CD4-positive, alpha-beta T cell treated with Interleukin-17A for 4 hours (primary cell): Measurements from ENCODE around the gene EID2.
A peak's percentile ranks its signal among the peaks of the same experiment; 100 is the strongest.

Experiments
- DNase-seq: peaks from one replicate; pipeline ENCODE4 v3.0.0-alpha.2; 2020; ENCODE audit warnings: mixed read lengths

EID2 gene

GRCh38 chr19:39533003-39533512, 6.9 kb downstream of the EID2 start:
- DNase-seq = no peak

GRCh38 chr19:39532233-39533002, 7.5 kb downstream of the EID2 start, which contains the start of gene EID2B:
Gene EID2B (minus strand): TSS chr19:39532852. CDS start chr19:39532802, 50 bp downstream.
- DNase-seq = peak; percentile 96

GRCh38 chr19:39531834-39532232, 8.1 kb downstream of the EID2 start:
- DNase-seq = no peak

DNA sequence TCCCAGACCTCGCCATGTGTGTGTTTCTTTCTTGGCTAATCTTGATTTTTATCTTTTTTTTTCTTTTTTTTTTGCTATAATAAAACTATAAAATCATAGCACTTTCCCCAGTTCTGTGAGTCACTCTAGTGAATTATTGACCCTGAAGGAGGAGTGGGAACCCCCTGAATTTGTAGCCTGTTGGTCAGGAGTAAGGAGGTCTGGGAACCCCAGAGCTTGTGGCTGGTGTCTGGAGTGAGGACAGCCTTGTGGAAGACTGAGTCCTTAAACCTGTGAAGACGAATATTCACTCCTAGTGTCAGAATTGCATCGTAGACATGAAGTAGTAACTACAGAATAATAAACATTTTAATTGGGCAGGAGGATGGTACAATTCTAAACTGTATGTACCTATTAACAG, 14.8 kb downstream of the EID2 start:
- no peak for DNase-seq

- DNase-seq = no peak
These were observed 15.5 kb downstream of the EID2 start for GRCh38 chr19:39524495-39524894.

DNA sequence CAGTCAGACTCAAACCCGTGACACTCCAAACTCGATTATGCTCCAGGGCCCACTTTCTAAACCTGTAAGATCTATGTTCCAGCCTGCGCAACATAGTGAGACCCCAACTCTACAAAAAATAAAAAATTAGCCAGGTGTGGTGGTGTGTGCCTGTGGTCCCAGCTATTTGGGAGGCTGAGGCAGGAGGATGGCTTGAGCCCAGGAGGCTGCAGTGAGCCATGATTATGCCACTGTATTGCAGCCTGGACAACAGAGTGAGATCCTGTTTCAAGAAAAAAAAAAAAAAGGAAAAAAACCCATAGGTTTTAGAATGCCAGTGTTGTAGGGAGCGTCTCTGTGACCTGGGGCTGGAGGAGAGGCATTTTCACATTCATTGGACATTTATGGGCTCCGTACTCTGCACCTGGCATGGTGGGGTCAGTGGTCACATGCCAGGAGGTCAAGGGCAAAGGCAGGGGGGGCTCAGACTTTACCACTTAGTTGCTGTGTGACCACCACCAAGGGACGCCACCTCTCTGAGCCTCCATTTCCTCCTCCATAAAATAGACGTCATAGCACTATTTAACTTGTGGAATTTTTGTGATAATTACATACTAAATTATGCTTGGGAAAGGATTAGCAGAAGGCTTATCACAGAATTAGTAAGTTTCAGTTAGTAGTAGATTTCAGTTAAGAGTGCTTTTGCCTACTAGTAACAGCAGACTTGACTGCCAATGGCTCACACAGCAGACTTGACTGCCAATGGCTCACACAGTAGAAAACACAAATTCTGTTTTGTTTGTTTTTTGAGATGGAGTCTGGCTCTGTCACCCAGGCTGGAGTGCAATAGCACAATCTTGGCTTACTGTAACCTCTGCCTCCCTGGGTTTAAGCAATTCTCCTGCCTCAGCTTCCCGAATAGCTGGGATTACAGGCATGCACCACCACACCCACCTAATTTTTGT, 19.1 kb downstream of the EID2 start:
- no peak for DNase-seq

DNA sequence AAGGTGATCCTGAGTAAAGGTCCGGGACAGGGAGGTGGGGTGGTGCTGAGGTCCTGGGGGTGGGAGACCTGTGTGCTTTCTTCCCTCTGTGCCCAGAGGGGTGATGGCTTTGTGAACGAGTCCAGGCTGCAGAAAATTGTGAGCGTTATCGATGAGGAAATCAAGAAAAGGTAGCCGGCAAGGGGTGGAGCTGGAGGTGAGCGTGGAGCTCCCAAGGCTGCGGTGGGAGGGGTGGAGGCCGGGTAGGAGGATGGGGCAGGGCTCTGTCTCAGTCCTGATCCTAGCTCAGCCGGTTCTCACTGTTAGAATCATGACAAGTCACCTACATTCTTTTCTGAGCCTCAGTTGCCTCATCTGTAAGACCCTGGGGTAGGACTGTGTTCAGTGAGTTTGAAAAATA, 21.0 kb downstream of the EID2 start:
- no peak for DNase-seq

DNA sequence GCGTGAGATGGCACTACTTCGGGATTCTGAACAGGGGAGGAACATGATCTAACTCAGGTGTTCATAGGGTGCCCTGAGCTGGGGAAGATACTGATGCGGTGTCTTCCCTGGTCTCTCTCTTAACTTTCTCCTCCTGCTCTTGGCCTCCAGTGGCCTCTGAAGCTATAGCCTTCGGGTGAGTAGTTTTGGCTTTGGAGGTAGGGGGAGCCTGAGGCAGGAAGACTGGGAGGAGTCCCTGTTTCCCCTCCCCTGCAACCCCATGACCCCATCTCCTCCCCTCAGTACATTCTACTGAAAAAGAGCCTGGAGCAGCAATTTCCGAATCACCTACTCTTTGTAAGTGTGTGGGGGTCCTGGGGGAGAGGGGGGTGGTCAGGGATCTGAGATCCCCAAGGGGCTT, 21.5 kb downstream of the EID2 start:
- no peak for DNase-seq

DNA sequence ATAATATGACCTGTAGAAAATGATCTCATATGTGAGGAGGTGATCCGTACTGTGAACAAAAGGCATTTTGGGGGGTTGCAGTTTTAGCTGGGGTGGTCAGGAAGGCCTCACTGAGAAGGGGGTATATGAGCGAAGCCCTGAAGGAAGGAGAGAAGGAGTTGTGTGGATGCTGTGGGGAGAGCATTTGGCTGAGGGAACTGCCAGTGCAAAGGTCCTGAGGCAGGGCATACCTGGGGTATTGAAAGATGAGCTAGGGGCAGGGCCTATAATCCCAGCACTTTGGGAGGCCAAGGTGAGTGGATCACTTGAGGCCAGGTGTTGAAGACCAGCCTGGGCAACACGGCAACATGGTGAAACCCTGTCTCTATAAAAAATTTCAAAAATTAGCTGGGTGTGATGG, 22.5 kb downstream of the EID2 start:
- DNase-seq = no peak

- no peak for DNase-seq
These were observed 23.7 kb downstream of the EID2 start for GRCh38 chr19:39516270-39516669.

DNA sequence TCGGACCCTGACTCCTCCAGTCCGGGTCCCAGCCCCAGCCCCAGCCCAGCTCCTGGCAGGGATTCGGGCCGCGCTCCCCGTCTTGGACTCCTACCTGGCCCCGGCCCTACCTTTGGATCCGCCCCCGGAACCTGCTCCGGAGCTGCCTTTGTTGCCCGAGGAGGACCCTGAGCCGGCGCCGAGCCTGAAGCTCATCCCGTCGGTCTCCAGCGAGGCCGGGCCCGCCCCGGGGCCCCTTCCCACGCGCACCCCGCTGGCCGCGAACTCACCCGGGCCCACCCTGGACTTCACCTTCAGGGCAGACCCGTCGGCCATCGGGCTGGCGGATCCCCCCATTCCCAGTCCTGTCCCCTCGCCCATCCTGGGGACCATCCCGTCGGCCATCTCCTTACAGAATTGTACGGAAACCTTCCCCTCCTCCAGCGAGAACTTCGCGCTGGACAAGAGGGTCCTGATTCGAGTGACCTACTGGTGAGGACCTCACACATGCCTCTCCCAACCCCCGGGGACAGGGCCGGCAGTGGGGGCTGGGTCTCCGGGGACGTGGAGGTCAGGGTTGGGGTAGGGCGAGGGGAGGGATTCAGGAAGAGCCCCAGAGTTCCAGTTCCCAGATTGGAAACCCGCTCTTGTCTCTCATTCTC, 24.3 kb downstream of the EID2 start:
- DNase-seq = peak; percentile 48

DNA sequence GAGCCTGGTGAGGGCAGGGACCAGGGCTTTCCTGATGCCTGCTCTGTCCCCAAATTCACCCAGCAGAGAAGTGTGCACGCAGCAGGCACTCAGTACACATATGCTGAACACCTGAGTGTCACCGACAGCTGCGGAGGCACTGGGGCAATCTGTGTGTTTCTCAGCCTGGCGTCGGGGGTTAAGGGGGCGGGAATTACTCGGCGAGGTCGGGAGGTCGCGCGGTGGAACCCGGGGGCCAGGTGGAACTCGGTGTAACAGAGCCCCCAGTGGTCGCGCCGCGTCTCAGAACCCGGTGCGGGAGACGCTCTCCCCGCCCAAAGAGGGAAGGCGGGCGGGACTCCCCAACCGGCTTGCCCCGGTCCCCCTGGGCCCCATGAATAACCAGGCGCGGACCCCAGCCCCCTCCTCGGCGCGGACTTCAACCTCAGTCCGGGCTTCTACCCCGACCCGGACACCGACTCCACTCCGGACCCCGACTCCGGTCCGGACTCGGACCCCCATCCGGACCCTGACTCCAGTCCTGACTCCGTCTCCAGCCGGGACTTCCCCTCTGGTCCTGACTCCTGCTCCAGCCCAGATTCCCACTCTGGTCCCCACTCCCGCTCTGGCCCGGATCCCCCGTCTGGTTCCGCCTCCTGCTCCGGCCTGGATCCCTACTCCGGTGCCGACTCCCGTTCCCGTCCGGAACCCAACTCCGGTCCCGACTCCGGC, 25.0 kb downstream of the EID2 start, which contains the start of gene SELENOV:
SELENOV (plus strand) TSS at position 300 of the 711 bp plus-strand sequence; CDS start at position 374, 74 bp downstream.
- DNase-seq = peak; percentile 35

DNA sequence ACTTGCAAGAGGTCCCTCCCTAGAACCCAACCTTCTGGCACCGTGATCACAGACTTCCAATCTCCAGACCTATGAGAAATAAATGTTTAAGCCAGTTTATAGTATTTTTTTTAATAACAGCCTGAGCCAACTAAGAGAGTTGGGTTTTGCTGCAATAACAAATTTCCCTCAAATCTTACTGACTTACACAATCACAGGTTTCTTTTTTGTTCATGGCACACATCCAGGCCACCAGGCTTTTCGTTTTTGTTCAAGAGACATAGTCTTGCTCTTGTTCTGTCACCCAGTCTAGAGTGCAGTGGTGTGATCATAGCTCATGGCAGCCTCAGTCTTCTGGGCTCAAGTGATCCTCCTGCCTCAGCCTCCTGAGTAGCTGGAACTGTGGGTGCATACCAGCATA, 27.0 kb downstream of the EID2 start:
- no peak for DNase-seq

GRCh38 chr19:39509233-39509632, 30.7 kb downstream of the EID2 start:
- no peak for DNase-seq

- DNase-seq = no peak
These were observed 31.3 kb downstream of the EID2 start for GRCh38 chr19:39508629-39509028.

DNA sequence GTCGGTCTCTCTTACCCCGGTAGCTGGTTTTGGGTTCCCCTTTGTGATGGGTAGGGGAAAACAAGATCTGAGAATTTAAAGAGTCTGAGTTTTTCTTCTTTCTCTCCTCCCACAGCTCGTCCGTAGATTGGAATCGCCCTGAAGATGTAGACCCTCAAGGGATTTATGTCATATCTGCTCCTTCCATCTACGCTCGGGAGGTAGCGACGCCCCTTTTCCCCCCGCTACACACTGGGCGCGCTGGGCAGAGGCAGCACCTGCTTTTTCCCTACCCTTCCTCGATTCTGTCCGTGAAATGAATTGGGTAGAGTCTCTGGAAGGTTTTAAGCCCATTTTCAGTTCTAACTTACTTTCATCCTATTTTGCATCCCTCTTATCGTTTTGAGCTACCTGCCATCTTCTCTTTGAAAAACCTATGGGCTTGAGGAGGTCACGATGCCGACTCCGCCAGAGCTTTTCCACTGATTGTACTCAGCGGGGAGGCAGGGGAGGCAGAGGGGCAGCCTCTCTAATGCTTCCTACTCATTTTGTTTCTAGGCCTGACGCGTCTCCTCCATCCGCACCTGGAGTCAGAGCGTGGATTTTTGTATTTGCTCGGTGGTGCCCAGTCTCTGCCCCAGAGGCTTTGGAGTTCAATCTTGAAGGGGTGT, 32.1 kb downstream of the EID2 start:
- DNase-seq = no peak

GRCh38 chr19:39506944-39507714, 32.8 kb downstream of the EID2 start:
- DNase-seq = peak; percentile 51

GRCh38 chr19:39506598-39506943, 33.4 kb downstream of the EID2 start:
- DNase-seq = no peak

- peak; percentile 79 for DNase-seq
These were observed 37.1 kb downstream of the EID2 start for GRCh38 chr19:39502640-39503417.

GRCh38 chr19:39501340-39501739, 38.6 kb downstream of the EID2 start:
- no peak for DNase-seq
